HG03103 (cell line): ENCODE data around the gene RAB36.

Experiments
- ATAC-seq: cut with Tn5 transposase; IDR thresholded peaks from one replicate; pipeline ENCODE4 v1.9.1; 2021; ENCODE audit warnings: low read depth; ENCODE audit not compliant: unreplicated experiment

RAB36 gene

GRCh38 chr22:23144932-23145877, at the start of gene RAB36:
RAB36 (plus strand) TSS chr22:23145477; CDS start chr22:23146617, 1,140 bp downstream.
- ATAC-seq: no peak

DNA sequence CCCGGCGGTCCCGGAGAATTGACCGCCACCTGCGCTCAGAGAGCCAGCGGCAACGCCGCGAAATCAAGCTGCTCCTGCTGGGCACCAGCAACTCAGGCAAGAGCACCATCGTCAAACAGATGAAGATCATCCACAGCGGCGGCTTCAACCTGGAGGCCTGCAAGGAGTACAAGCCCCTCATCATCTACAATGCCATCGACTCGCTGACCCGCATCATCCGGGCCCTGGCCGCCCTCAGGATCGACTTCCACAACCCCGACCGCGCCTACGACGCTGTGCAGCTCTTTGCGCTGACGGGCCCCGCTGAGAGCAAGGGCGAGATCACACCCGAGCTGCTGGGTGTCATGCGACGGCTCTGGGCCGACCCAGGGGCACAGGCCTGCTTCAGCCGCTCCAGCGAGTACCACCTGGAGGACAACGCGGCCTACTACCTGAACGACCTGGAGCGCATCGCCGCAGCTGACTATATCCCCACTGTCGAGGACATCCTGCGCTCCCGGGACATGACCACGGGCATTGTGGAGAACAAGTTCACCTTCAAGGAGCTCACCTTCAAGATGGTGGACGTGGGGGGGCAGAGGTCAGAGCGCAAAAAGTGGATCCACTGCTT, 49.4 kb upstream of the RAB36 start:
- no peak for ATAC-seq

DNA sequence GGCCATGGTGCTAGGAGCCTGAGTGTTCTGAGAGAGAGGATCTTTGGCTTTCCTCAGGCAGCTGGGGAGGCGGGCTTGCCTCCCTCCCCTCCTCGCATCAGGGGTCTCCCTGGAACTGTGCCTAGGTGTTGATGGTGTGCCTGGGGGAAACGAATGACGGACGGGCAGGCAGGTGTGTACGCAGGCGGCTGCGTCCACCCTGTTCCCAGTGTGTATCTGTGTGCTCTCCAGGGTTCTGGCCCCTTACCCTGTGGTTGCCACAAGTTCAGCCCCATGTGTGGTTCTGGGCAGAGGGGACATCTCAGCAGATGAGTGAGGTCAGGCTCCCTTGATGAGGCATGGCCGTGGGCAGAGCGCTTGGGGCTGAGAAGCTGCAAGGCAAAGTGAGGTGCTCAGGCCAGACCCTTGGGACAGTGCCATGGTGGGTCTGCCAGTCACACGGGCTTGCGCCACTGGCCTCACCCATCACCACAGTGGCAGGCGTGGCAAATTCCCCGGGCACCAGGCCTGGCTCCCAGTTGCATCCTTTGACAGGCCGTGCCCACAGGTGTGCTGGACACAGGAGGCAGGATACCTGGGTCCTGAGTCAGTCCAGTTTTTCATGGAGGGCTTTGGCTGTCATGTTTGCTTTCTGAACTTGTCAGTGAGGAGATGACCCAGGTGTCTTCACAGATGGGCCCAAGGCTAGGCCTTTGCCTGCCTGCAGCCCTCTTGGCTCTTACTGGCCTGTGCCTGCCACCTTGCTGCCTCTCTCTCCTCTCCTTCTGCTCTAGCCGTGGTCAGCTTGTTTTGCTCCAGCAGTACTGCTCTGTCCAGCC, 47.7 kb upstream of the RAB36 start:
- ATAC-seq: no peak

DNA sequence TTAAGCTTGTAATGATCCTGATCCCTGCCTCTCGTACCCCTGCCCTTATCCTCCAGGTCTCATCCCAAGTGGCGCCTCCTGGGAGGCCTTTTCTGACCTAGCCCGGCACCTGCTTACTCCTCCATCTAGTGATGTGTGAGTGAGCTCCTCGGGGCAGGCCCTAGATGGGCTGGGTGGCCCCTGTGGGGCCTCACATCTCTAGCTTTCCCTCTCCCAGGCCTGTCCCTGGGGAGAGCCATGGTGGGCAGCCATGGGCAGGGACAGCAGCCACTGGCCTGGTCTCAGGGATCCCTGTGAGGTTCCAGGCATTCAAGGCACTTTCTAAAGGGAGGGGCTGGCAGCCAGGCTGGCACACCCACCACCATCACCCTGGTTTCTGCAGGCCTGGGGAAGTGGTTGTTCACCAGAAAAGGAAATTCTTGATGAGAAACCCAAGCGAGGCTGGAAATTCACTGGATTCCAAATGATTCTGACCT, 47.0 kb upstream of the RAB36 start:
- no peak for ATAC-seq

- ATAC-seq: no peak
Observed at GRCh38 chr22:23098718-23099530, 46.4 kb upstream of the RAB36 start.

- ATAC-seq: no peak
Observed at GRCh38 chr22:23099531-23099804, 45.8 kb upstream of the RAB36 start.

- ATAC-seq: no peak
Observed at GRCh38 chr22:23100124-23100801, 45.0 kb upstream of the RAB36 start.

DNA sequence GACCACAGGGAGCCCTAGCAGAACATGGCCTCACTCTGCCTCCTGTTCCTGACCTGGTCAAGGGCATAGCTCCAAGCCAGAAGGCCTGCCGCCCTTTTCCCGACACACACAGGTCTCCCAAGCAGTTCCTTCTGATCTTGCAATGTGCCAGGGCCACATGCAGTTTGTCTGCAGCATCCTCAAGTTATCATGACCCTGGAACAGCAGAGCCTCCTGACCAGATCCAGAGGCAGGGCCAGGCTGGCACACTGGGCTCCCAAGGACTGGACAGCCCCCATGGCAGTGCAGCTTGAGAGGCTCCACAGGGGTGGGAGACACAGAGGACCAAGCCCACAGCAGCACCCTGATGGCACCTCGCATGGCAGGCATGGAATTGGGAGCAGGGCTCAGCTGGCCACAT, 43.8 kb upstream of the RAB36 start:
- ATAC-seq: no peak

DNA sequence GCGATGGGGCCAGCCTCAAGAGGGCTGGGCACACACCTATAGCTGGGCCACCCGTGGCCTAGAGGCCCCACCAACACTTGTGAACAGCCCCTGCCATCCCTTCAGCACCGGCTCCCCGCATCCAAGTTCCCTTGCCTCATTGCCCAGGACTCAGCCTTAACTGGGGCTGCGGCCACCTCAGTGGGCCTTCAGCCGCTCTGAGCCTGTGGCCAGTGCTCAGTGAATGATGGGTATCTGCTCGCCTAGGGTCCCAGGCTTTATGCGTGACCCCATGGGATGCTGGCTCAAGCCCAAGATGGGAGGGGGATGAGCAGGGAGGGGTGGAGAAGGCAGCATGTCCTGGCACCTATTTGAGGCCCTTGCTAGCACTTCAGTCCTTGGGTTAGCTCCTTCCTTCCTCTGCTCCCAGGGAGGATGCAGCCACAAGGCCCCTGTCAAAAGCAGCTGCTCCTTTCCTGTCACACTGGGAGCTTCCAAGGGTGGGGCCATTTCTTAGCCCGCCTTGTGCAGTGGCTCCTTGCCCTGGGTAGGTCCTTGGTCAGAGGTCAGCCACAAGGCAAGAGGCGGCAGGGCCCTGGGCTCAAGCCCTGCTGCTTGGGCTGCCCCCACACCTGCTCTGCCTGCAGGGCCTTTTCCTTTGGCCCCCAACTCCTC, 43.1 kb upstream of the RAB36 start:
- no peak for ATAC-seq

DNA sequence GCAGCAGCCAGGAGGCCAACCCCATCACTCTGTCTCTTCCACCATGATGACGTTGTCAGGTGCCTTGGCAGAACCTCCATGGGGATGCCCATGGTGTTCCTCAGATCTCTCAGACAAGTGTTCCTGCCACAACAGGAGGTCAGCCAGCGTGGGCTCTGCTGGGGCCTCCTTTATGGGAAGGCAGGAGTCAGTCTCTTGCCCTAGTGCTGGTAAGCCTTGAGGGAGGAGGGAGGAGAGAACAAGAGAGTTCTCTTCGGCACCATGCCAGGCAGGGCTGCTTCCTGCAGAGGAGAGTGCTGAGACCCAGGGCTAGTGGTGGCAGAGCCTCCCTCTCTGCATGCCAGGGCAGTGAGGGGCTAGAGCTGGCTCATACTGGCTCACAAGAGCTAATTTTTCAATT, 42.5 kb upstream of the RAB36 start:
- no peak for ATAC-seq

DNA sequence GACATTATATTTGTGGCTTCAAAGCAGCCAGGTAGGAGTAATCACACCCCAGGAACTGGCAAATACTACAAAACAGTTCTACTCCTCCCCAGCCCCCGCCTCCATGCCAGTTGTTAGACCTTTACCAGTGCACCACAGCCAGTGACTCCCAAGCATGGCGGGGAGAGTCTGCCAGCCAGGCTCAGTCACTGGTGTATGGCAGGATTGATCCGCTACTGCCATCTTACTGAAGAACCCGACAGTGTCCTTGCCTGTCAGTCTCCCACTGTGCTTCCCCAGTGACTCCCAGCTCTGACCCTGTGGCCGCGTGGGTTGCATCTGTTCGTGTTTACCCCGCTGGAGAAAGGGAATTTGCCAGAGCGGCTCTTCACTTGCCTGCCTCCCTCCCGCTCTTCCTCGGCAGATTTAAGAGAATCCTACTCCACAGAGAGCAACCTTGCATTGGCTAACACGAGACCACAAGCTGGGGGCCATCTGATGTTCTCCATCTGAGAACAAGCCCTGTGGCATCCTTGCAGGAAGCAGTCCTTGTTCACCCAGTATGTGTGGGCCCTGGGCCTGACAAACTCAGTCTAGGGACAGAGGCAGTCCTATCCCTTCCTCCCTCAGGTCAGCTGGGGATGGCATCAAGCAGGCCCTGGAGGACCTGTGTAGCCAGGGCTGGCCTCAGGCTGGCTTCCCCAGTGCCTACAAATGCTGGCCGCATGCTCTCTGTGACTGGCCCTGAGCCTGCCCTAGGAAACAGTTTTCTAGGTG, 41.9 kb upstream of the RAB36 start:
- no peak for ATAC-seq

DNA sequence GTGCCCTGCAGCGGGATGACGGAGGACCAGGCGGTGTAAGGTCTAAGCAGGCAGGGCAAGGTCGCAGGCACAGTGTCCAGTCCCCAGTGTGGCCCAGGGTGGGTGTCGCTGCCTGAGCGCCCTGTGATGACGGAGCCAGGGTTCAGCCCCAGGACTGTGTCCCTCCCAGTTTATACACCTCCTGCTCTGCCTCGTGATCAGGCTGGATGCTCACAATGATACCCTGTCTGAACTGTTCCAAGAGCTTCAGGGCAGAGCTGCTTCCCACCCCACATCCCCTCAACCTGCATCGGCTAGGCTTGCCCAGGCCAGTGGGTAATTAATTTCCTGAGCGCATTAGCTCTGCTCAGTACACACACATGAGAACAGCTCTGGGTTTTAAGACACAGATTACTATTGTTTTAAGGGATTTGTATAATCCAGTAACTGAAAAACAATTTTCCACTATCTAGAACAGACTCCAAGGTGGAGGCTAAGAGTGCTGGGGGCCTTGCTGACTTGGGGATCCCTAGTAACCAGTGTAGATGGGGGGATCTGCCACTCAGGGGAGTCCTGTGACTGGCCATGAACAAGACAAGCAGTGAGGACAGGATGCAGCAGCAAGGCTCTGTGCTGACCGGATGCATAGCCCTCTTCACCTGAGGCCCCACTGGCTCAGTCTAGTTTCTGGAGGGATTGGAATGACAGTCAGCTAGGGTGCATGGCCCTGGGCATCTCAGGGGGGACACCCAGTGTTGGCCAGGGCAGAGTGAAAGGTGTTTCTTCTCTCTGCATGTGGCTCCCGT, 40.9 kb upstream of the RAB36 start:
- ATAC-seq: no peak

DNA sequence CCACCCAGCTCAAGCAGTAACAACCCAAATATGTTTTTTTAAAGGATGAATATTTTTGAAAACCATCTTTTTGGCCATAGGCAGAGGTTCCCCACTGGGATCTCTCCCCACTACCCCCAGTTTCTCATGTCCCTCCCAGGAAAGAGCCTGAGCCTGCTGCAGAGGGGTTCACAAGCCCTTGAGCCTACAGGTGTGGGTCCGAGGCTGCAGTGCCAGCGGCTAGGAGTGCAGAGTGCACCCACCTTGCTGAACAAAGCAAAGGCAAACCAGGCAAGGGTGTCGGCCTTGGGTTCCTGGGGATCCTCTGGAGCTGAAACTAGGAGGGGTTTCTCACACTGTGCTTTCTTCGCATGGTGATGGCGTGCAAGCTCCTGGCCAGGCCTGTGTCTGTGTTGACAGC, 40.0 kb upstream of the RAB36 start:
- ATAC-seq: no peak

DNA sequence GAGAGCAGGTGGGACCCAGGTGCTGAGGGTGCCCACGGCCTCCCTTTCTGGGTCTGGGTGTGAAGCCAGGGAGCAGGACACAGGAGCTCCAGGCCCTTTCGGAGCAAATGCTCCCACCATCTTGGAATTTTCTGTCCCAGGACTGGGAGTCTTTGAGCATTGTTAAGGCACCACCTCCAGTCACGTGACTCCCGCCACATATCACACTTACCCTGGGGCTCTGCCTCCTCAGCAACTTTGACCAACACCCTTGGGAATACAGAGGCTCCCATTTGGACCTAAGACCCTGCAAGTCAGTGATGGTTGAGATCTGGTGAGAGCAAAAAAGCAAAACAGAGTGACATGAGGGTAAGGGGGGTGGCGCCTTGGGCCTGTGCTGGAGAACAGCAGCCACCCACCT, 39.4 kb upstream of the RAB36 start:
- ATAC-seq: no peak

GRCh38 chr22:23106344-23106743, 38.9 kb upstream of the RAB36 start:
- no peak for ATAC-seq

- ATAC-seq: no peak
Observed at GRCh38 chr22:23106906-23107367, 38.3 kb upstream of the RAB36 start.

- no peak for ATAC-seq
Observed at GRCh38 chr22:23107487-23108248, 37.6 kb upstream of the RAB36 start.
